Hepatic stellate cell (primary cell): ENCODE results near the gene PRPH.
"Not testable (repeated sequence)": the region's sequence is repeated elsewhere in the genome, so short reads cannot be mapped to it uniquely, and the experiment has no call there.

Experiments used
- DNase-seq: peaks from one replicate; pipeline ENCODE4 v3.0.0; 2011; ENCODE audit warnings: low spot score

The PRPH gene

GRCh38 chr12:49295082-49295936 is at the start of gene PRPH:
TSS of gene PRPH (plus strand) at chr12:49295147. CDS start at chr12:49295201, 54 bp downstream.
- no peak for DNase-seq

GRCh38 chr12:49251357-49251756 is 43.6 kb upstream of the PRPH start:
- no peak for DNase-seq

DNA sequence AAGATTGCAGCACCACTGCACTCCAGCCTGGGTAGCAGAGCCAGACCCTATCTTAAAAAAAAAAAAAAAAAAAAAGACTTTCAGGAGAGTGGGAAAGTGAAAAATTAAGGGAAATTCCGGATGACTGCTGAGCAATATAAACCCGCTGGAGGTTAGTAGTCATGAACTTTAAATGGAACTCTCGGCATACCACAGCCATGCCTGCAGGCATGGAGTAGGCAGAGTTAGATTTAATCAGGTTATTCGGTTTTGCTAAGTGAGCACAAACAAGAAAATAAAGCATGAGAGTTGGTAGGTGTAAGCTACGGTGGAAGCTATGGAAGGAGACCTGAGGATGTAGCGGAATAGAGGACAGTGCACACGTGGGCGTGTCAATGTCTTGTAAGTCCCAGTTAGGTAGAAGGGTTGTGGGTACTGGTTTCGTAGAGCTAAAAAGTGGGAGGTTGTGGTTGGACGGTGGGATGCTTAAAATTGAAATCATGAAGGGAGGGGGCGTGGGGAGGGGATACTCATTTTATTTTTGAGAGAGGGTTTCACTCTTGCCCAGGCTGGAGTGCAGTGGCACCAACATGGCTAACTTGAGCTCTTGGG is 41.8 kb upstream of the PRPH start:
- DNase-seq: no peak

GRCh38 chr12:49255456-49255855 is 39.5 kb upstream of the PRPH start:
- not testable (repeated sequence) for DNase-seq

GRCh38 chr12:49255857-49256637 is 38.9 kb upstream of the PRPH start:
- no peak for DNase-seq

DNA sequence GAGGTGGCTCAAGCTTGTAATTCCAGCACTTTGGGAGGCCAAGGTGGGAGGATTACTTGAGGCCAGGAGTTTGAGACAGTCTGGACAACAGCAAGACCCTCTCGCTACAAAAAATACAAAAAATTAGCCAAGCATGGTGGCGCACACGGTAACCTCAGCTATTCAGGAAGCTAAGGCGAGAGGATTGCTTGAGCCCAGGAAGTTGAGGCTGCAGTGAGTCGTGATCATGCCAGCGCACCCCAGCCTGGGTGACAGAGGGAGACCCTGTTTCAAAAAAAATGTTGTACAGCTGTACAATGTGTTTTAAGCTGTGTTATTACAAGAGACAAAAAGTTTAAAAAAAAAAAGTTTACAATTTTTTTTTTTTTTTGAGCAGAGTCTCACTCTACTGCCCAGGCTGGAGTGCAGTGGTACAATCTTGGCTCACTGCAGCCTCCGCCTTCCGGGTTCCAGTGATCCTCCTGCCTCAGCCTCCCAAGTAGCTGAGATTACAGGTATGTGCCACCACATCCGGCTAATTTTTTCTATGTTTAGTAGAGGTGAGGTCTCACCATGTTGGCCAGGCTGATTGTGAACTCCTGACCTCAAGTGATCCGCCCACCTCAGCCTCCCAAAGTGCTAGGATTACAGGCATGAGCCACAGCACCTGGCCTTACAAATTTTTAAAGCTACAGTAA is 37.3 kb upstream of the PRPH start:
- not testable (repeated sequence) for DNase-seq

DNA sequence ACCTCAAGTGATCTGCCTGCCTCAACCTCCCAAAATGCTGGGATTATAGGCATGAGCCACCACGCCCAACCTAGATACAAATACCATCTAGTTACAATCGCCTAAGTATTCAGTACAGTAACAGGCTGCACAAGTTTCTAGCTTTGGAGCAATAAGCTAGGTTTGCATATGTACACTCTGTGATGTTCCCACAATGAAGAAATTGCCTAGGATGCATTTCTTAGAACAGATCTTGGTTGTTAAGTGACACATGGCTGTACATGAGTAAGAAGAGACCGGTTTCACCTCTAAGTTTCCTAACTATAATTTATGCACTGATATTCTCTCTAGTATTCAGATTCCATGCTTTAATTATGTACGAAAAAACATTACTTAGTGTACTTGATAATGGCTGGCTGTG is 35.5 kb upstream of the PRPH start:
- no peak for DNase-seq

DNA sequence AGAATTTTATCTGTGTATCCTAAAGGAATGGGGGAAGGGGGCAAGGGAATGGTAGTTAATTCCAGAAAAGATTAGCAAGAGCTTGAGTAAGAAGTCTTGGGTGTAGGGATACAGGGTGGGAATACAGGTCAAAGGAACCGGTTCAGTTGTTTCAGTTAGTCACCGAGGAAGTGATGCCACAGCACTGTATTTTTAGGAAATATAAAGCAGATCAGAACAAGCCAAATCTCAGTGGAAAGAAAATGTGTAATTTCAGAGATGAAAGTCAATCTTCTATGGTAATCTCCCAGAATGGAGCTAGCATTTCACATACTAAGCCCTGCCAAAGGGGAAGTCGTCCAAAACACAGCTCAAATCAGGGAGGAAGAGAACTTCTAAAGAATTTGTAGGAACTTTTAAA is 34.8 kb upstream of the PRPH start:
- DNase-seq: no peak

GRCh38 chr12:49260571-49261363 is 34.2 kb upstream of the PRPH start:
- no peak for DNase-seq

DNA sequence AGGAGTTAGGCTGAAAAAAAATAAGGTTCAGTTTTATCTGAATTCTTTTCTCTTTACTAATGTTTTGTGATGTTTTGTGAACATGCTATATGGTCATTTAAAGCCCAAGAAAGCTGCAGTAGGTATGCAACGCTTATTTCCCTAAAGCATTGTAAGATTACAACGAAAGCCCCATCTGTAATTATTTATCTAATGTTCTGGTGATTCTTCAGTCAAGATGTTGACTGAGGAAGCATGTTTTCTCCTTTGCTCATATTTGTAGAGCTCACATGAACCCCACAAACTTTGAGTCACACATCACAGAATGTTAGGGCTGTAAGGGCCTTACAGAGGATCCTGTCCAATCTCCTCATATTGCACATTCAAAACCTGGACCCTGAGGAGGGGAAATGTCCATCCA is 33.2 kb upstream of the PRPH start:
- DNase-seq: no peak

DNA sequence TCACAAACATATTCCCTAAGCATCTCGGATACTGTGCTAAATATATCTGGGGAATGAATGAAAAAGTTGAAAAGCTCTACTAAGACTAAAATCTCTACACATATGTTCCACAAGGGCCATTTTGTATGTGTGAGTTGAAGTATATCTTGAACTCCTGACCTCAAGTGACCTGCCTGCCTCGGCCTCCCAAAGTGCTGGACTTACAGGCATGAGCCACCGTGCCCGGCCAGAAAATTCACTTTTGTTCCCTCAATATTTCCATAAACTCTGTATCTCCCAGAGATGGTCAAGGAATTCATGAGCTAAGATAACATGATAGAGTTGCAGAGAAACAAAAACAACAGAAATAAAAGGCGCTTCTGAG is 31.6 kb upstream of the PRPH start:
- no peak for DNase-seq

- no peak for DNase-seq
These were observed 30.5 kb upstream of the PRPH start for GRCh38 chr12:49264466-49264872.

- peak; percentile 98 for DNase-seq
These were observed 29.8 kb upstream of the PRPH start, which contains the start of gene TUBA1C for GRCh38 chr12:49264873-49265792. TSS of gene TUBA1C (plus strand) at chr12:49265082. CDS start at chr12:49265182, 100 bp downstream.

DNA sequence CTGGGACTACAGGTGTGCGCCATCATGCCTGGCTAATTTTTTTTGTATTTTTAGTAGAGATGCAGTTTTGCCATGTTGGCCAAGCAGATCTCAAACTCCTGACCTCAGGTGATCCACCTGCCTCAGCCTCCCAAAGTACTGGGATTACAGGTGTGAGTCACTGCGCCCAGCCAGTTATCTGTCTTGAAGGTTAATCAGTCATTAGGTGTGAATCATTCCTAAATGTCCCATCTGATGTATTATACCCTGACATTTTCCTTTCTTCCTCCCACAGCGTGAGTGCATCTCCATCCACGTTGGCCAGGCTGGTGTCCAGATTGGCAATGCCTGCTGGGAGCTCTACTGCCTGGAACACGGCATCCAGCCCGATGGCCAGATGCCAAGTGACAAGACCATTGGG is 25.8 kb upstream of the PRPH start:
- DNase-seq: not testable (repeated sequence)

DNA sequence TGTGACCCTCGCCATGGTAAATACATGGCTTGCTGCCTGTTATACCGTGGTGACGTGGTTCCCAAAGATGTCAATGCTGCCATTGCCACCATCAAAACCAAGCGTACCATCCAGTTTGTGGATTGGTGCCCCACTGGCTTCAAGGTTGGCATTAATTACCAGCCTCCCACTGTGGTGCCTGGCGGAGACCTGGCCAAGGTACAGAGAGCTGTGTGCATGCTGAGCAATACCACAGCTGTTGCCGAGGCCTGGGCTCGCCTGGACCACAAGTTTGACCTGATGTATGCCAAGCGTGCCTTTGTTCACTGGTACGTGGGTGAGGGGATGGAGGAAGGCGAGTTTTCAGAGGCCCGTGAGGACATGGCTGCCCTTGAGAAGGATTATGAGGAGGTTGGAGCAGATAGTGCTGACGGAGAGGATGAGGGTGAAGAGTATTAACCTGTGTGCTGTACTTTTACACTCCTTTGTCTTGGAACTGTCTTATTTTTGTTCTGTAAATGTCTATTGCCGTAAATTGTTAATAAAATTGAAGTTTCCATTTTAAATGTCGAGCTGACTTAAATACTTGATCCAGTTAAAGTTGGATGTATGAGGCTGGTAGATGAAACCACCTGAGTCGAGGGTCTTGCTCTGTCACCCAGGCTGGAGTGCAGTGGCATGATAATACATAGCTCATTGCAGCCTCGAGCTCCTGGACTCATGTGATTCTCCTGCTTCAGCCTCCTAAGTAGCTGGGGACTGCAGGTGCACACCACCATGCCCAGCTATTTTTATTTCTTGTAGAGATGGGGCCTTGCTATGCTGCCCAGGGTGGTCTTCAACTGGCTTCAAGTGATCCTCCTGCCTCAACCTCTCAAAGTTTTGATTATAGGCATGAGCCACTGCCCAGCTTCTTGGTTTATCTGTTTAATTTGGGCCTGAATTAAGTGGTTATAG is 21.9 kb upstream of the PRPH start:
- DNase-seq: no peak

DNA sequence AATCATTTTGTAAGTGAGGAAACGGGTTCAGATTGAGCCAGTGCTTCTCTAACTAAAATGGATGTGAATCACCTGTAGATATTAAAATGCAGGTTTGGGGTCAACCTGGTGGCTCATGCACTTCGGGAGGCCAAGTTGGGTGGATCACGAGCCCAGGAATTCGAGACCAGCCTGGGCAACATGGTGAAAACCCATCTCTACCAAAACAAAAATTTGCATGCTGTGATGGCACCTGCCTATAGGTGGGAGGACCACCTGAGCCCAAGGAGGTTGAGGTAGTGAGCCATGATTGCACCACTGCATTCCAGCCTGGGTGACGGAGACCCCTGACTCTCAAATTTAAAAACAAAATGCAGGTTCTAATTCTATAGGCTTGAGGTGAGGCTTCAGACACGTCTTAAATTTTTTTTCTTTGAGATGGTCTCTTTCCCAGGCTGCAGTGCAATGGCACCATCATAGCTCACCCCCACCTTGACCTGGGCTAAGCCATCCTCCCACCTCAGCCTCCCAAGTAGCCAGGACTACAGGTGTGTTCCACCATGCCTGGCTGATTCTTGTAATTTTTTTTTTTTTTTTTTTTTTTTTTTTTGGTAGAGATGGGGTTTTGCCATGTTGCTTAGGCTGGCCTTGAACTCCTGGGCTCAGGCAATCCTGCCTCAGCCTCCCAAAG is 21.1 kb upstream of the PRPH start:
- DNase-seq: no peak

DNA sequence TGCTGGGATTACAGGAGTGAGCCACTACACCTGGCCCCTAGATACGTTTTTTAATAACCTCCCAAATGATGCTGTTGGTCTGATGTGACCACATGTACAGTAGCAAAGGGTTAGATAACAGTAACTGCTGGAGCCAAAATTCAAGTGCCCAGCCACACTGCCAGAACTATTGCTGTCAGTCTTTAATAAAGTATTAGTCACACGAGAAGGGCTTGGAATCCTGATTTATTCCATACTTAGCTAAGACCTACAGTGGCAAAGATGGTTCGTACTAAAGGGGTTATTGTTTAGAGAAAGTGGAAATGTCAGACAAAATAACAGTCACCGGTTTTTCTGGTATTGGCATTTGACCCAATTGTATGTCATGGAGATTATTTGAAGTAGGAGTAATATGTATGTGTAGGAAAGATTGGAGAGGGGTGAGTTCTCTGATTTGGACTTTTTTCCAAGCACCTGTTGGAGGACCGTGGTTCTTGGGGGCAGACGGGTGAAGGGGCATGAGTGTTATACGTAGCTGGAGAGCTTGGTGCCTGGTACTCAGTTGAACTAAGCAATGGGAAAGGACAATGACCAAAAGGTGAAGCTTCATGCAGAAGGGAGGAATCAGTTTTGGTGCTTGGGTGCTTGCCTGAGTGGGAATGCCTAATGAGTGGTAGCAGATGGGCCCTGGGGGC is 20.4 kb upstream of the PRPH start:
- DNase-seq: no peak
